HG02678 (cell line): ENCODE data around the gene GNGT2.
"Not testable (repeated sequence)": the region's sequence is repeated elsewhere in the genome, so short reads cannot be mapped to it uniquely, and the experiment has no call there.

Source experiments
- ATAC-seq: cut with Tn5 transposase; IDR thresholded peaks from one replicate; pipeline ENCODE4 v1.9.1; 2021; ENCODE audit warnings: mild to moderate bottlenecking, moderate library complexity; ENCODE audit not compliant: unreplicated experiment

GNGT2 gene

GRCh38 chr17:49213399-49213798, 3.0 kb upstream of the GNGT2 start:
- no peak for ATAC-seq

DNA sequence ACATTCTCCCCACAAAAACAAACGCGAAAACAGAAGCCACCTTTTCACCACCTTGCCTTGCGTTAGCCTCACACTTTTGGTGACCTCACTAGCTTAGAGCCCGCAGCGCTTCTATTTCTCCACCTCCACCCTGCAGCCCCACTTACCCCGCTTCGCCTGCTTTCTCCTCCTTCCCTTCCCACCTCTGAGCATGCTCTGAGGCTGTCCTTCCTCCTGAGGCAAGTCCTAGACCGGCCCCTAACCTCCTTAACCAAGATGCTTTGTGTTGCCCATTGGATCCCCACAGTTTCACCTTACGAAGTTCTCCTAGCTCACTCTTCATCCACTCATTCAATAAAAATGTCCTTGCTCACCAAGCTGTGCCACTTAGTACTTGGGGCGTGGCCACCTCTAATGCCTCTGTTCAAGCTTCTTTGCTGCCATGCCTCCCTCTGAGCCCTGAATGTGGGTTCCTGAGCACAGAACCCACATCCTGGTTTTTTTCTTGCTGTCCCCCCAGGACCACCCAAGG, 1.3 kb downstream of the GNGT2 start:
- no peak for ATAC-seq

GRCh38 chr17:49204516-49204915, 5.9 kb downstream of the GNGT2 start:
- ATAC-seq: no peak

- no peak for ATAC-seq
These were observed 6.6 kb downstream of the GNGT2 start for GRCh38 chr17:49203796-49204195.

GRCh38 chr17:49201481-49201927, 8.9 kb downstream of the GNGT2 start:
- no peak for ATAC-seq

DNA sequence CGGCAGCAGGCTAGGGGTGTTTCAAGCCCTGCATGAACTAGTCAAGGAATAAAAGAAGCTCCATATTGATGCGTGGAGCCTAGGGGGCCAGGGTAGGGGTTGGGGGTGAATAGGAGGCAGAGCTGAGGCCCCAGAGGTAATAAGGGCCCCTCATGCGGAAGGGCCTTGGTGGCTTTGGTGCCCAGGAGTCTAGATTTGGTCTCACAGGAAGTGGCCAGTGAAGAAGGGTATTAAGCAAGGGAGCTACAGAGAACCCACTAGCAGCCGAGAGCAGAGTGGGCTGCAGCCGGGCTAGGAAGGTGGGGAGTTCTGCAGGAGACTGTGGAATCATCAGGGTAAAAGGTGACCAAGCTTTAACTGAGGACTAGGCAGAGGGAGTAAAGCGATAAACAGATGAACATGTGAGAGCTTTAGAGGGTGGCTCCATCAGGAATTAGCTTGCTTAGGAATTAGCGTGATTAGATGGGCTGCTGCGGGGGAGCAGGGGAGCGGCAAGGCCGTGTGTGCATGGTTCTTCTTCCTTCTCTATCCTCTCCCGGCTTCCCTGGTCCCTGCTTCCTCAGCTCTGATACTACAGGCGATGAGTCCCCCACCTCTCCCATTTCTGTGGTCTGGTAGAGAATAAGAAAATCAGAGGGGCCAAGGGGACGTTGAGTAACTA, 9.8 kb downstream of the GNGT2 start:
- no peak for ATAC-seq

GRCh38 chr17:49198211-49198610, 12.2 kb downstream of the GNGT2 start:
- ATAC-seq: no peak

DNA sequence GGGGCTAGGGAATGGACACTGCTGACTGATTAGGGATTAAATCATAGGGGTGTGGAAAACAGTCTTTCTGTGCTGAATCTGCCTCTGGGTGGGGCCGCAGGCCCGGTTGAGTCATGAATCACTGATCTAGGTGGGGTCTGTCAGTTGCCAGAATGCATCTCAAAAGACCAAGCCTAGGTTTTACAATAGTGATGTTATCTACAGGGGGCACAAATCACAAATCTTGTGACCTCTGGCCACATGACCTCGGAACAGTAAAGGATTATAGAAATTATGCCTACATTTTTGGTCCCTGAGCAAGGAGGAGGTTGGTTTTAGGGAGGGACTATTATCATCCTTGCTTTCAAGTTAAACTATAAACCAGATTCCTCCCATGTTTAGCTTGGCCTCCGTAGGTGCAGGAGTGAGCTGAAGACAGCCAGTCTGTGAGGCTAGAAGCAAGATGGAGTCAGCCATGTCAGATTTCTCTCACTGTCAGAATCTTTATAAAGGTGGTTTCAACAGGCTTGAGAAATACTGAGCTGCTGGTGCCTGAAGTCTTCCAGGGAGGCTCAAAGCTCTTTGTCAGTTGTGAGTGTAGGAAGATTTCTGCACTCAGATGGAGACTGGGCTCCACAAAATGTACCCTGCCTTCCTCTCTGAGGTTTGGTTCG, 12.9 kb downstream of the GNGT2 start:
- no peak for ATAC-seq

- ATAC-seq: no peak
These were observed 13.9 kb downstream of the GNGT2 start for GRCh38 chr17:49196520-49196919.

DNA sequence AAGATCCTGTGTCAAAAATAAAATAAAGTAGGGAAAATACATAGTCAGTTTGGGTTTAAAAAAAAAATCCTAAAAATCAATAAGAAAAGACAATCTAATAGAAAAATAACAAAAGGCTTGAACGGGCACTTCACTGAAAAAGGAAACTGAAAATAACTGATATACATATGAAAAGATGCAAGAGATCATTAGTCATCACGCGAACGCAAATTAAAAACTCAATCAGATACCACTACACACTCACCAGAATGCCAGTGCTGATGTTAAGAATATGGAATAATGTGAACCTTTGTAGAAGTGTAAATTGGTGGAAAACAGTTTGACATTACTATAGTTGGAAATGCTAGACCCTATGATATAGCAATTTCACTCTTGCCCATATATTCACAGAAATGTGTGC, 14.6 kb downstream of the GNGT2 start:
- ATAC-seq: no peak

DNA sequence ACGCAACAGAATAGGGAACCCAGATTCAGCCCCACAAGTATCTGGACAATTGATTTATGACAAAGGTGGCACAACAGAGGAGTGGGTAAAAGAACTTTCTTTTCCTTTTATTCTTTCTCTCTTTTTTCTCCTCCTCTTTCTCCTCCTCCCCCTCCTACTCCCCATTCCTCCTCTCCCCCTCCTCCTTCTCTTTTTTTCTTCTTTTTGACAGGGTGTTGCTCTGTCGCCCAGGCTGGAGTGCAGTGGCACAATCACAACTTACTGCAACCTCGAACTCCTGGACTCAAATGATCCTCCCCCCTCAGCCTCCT, 16.1 kb downstream of the GNGT2 start:
- no peak for ATAC-seq

- ATAC-seq: no peak
These were observed 16.7 kb downstream of the GNGT2 start for GRCh38 chr17:49193513-49194296.

- peak; percentile 32 for ATAC-seq
These were observed 18.2 kb downstream of the GNGT2 start for GRCh38 chr17:49191917-49192741.

GRCh38 chr17:49191409-49191916, 18.9 kb downstream of the GNGT2 start:
- ATAC-seq: no peak

- no peak for ATAC-seq
These were observed 19.4 kb downstream of the GNGT2 start for GRCh38 chr17:49190932-49191331.

- ATAC-seq: no peak
These were observed 23.1 kb downstream of the GNGT2 start for GRCh38 chr17:49187301-49187700.

DNA sequence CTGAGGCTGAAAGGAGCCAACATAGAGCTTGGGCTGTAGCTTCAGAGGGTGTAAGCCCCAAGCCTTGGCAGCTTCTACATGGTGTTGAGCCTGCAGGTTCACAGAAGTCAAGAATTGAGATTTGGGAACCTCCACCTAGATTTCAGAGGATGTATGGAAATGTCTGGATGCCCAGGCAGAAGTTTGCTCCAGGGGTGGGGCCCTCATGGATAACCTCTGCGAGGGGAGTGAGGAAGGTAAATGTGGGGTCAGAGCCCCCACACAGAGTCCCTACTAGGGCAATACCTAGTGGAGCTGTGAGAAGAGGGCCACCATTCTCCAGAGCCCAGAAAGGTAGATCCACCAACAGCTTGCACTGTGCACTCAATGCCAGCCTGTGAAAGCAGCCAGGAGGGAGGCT, 25.0 kb downstream of the GNGT2 start:
- not testable (repeated sequence) for ATAC-seq

DNA sequence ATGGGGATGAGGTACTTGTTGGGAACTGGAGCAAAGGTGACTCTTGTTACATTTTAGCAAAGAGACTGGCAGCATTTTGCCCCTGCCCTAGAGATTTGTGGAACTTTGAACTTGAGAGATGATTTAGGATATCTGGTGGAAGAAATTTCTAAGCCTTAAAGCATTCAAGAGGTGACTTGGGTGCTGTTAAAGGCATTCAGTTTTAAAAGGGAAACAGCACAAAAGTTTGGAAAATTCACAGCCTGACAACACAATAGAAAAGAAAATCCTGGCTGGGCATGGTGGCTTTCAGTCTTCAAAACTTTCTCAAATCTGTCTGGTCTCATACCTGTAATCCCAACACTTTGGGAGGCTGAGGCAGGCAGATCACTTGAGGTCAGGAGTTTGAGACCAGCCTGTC, 25.9 kb downstream of the GNGT2 start:
- not testable (repeated sequence) for ATAC-seq

DNA sequence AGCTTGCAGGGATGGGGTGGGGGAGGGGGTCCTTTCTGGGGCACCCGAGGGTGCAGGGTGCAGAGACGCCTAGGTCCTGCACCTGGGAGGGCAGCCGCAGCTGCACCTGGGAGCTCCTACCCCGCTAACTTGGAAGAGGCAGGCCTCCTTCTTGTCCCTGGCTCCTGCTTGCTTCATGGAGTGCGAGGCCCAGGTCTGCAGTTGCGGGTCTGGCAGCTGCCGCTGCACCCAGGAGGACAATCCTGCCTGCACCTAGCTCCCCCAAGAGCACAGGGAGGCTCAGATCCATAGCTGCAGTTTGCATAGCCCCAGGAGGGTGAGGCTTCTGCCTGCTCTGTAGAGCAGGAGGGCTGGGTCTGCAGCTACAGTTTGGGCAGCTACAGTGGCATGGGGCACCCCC, 26.6 kb downstream of the GNGT2 start:
- no peak for ATAC-seq

DNA sequence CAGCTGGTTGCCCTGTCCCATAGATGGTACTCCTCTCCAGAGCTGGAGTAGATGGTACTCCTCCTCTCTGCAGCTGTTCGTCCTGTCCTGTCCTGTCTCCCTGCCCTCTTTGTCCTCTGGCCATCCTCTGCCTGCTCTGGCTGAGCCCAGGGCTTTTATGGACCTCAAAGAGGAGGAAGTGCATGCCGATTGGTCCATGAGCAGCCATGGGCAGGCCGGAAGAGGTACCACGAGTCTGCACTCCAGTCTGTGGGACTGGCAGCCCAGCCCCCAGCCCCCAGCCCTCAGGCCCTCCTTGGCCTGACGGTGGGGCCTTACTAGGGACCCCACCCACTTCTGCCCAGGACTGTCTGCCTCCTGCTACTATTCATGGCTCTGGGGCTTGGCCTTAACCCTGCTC, 27.0 kb downstream of the GNGT2 start:
- no peak for ATAC-seq
